Kidney epithelial cell (primary cell): ENCODE measurements around the gene GSE1. TPM values are rescaled to one million over a fixed set of nuclear protein-coding genes. Genes with fewer than 3 reads are reported as not detected.

Source experiments
- DNase-seq: peaks from one replicate; pipeline ENCODE4 v3.0.0-alpha.2; 2010; ENCODE audit warnings: low read depth
- H3K27me3 ChIP-seq: 2 replicates; pipeline ENCODE4 v1.6.0; 2011; ENCODE audit warnings: low read length; ENCODE audit not compliant: control insufficient read depth, insufficient read depth
- H3K36me3 ChIP-seq: 2 replicates; pipeline ENCODE4 v1.5.1; 2011; ENCODE audit warnings: low read length; ENCODE audit not compliant: control insufficient read depth, insufficient read depth
- H3K4me3 ChIP-seq: 2 replicates; pipeline ENCODE4 v1.5.1; 2011; ENCODE audit warnings: low read depth, mild to moderate bottlenecking, control low read depth, low read length
- total RNA-seq: library from RNA; depleted of rRNA; stranded (reverse); fragments of >200 nt; gene quantifications from 2 replicates; pipeline ENCODE4 v1.2.3, GENCODE V29; 2015
- TF ChIP-seq, protein P1 (sequence below): IDR thresholded peaks from 2 replicates; pipeline ENCODE4 v1.5.1; 2011; ENCODE audit warnings: mild to moderate bottlenecking, moderate library complexity, low read length, control low read depth, inconsistent platforms; ENCODE audit not compliant: insufficient read depth, poor library complexity, severe bottlenecking

The GSE1 gene
- total RNA-seq, 1 donor from 2014 or later = 25.7 TPM

DNA sequence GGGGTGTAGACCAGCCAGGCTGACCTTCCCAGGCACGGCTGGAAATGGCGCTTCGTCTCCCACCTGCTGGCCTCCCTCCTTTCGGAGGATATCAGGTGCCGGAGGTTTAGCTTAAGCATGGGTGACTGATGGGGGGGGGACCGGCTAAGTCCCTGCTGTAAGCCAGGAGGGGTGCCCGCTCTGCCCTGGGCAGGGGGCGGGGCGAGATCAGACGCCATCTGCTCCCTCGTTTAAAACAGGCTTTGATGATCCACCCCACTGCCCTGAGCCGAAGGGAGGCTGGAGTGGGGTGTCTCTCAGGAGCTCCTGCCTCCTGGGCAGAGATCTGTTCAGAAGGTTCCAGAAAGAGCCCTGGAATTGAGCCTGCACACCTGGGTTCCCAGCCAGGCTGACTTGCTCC lies 111.8 kb downstream of the GSE1 start:
- H3K27me3 ChIP-seq = no peaks in the 10 kb centered on the region
- no peak overlapping the region for H3K4me3 ChIP-seq
- H3K36me3 ChIP-seq = no peaks in the 10 kb centered on the region
- TF ChIP-seq, protein P1, sequence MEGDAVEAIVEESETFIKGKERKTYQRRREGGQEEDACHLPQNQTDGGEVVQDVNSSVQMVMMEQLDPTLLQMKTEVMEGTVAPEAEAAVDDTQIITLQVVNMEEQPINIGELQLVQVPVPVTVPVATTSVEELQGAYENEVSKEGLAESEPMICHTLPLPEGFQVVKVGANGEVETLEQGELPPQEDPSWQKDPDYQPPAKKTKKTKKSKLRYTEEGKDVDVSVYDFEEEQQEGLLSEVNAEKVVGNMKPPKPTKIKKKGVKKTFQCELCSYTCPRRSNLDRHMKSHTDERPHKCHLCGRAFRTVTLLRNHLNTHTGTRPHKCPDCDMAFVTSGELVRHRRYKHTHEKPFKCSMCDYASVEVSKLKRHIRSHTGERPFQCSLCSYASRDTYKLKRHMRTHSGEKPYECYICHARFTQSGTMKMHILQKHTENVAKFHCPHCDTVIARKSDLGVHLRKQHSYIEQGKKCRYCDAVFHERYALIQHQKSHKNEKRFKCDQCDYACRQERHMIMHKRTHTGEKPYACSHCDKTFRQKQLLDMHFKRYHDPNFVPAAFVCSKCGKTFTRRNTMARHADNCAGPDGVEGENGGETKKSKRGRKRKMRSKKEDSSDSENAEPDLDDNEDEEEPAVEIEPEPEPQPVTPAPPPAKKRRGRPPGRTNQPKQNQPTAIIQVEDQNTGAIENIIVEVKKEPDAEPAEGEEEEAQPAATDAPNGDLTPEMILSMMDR = no peak
- DNase-seq = no peak

Other genes with a start within 250 kb of the GSE1 start
- gene GINS2, start 75.6 kb downstream of the GSE1 start, total RNA-seq = 5.8 and 6.5 TPM in 2 replicates
- gene C16orf74, start 137.8 kb downstream of the GSE1 start, total RNA-seq = 11.6 and 13.6 TPM in 2 replicates
- 51.8 and 60.7 TPM in 2 replicates for gene EMC8, start 186.2 kb downstream of the GSE1 start, total RNA-seq
- 720 and 850 TPM in 2 replicates for gene COX4I1, start 186.4 kb downstream of the GSE1 start, total RNA-seq